GM23338 (cell line): ENCODE measurements around the gene KRAS. TPM values are rescaled to one million over a fixed set of nuclear protein-coding genes. Genes with fewer than 3 reads are reported as not detected.

Experiments
- ATAC-seq: fragments of 200-7000 bp; cut with Tn5 transposase; 3 replicates; pipeline ENCODE4 v1.9.1; 2020
- DNase-seq: peaks from one replicate; pipeline ENCODE4 v3.0.0-alpha.2; 2015; ENCODE audit warnings: low spot score
- H2AFZ ChIP-seq: fragments of 200-600 bp; sonication (generic); 2 replicates; pipeline ENCODE4 v1.8.0; 2016; ENCODE audit warnings: antibody characterized with exemption, mild to moderate bottlenecking, moderate library complexity
- H3F3A ChIP-seq: fragments of 200-600 bp; sonication (generic); replicated peaks from 2 replicates; pipeline ENCODE4 v1.8.0; 2017; ENCODE audit warnings: antibody characterized with exemption, mixed run types, low read depth
- H3K27ac ChIP-seq: fragments of 200-600 bp; sonication (generic); 2 replicates; pipeline ENCODE4 v1.6.1; 2016; ENCODE audit warnings: low read depth
- H3K27me3 ChIP-seq: fragments of 200-600 bp; sonication (generic); 2 replicates; pipeline ENCODE4 v1.8.0; 2016; ENCODE audit warnings: mild to moderate bottlenecking, mixed run types, moderate library complexity; ENCODE audit not compliant: insufficient read depth
- H3K36me3 ChIP-seq: fragments of 200-600 bp; sonication (generic); 2 replicates; pipeline ENCODE4 v1.8.0; 2016; ENCODE audit warnings: mild to moderate bottlenecking; ENCODE audit not compliant: insufficient read depth
- H3K4me1 ChIP-seq: fragments of 200-600 bp; sonication (generic); 2 replicates; pipeline ENCODE4 v1.8.0; 2016; ENCODE audit warnings: mild to moderate bottlenecking, moderate library complexity; ENCODE audit not compliant: insufficient read depth
- H3K4me2 ChIP-seq: fragments of 200-600 bp; sonication (generic); 2 replicates; pipeline ENCODE4 v1.7.1; 2017; ENCODE audit warnings: mixed run types
- H3K4me3 ChIP-seq: fragments of 200-600 bp; sonication (generic); 2 replicates; pipeline ENCODE4 v1.6.1; 2016; ENCODE audit warnings: mixed run types
- H3K79me2 ChIP-seq: fragments of 200-600 bp; sonication (generic); replicated peaks from 2 replicates; pipeline ENCODE4 v1.8.0; 2017; ENCODE audit warnings: mild to moderate bottlenecking; ENCODE audit not compliant: insufficient read depth
- H3K9me2 ChIP-seq: fragments of 200-600 bp; sonication (generic); 2 replicates; pipeline ENCODE4 v1.8.0; 2017; ENCODE audit not compliant: insufficient read depth
- H4K20me1 ChIP-seq: fragments of 200-600 bp; sonication (generic); replicated peaks from 2 replicates; pipeline ENCODE4 v1.8.0; 2017; ENCODE audit warnings: mild to moderate bottlenecking; ENCODE audit not compliant: insufficient read depth
- H3K27ac Mint-ChIP-seq: 2 replicates; pipeline ENCODE4 v1.8.0; 2020; ENCODE audit warnings: inconsistent platforms, mild to moderate bottlenecking, moderate library complexity, mixed read lengths
- H3K27me3 Mint-ChIP-seq: 3 replicates; pipeline ENCODE4 v1.8.0; 2022; ENCODE audit warnings: low read depth, mild to moderate bottlenecking, moderate library complexity, mixed read lengths, inconsistent platforms; ENCODE audit not compliant: insufficient read depth, poor library complexity
- H3K36me3 Mint-ChIP-seq: 3 replicates; pipeline ENCODE4 v1.8.0; 2021; ENCODE audit warnings: low read depth, mild to moderate bottlenecking, inconsistent platforms, moderate library complexity, mixed read lengths
- H3K4me1 Mint-ChIP-seq: 3 replicates; pipeline ENCODE4 v1.8.0; 2020; ENCODE audit warnings: mild to moderate bottlenecking, inconsistent platforms, mixed read lengths
- H3K4me3 Mint-ChIP-seq: 3 replicates; pipeline ENCODE4 v1.8.0; 2021; ENCODE audit warnings: moderate library complexity, mild to moderate bottlenecking, inconsistent platforms, mixed read lengths
- H3K9me3 Mint-ChIP-seq: 3 replicates; pipeline ENCODE4 v1.8.0; 2020; ENCODE audit warnings: moderate library complexity, mild to moderate bottlenecking, inconsistent platforms, mixed read lengths
- CREB1 ChIP-seq: fragments of 250-450 bp; sonication (Bioruptor Pico); IDR thresholded peaks from 2 replicates; pipeline ENCODE4 v1.5.0; 2020; ENCODE audit warnings: low read depth, mild to moderate bottlenecking, moderate library complexity
- CTCF ChIP-seq, 2 experiments: fragments of 200-600 bp in 1 of 2; sonication (generic) in 1 of 2; conservative IDR thresholded peaks; 2 replicates each; pipeline versions ENCODE4 v1.5.1 to v1.6.1; 2016 to 2017; ENCODE audit warnings: antibody characterized with exemption in 2 of 2, low read depth in 2 of 2, mild to moderate bottlenecking in 2 of 2, moderate library complexity in 1 of 2
- ETS1 ChIP-seq: IDR thresholded peaks from 2 replicates; pipeline ENCODE4 v1.6.1; 2016; ENCODE audit warnings: antibody characterized with exemption
- EZH2 ChIP-seq: fragments of 200-600 bp; sonication (generic); IDR thresholded peaks from one replicate; pipeline ENCODE4 v1.8.0; 2017; ENCODE audit warnings: antibody characterized with exemption, mild to moderate bottlenecking, low read depth; ENCODE audit not compliant: unreplicated experiment
- EZH2phosphoT487 ChIP-seq: fragments of 200-600 bp; sonication (generic); IDR thresholded peaks from one replicate; pipeline ENCODE4 v1.8.1; 2018; ENCODE audit warnings: antibody characterized with exemption; ENCODE audit not compliant: unreplicated experiment
- JUNB ChIP-seq: IDR thresholded peaks from one replicate; pipeline ENCODE4 v1.6.1; 2016; ENCODE audit warnings: antibody characterized with exemption; ENCODE audit not compliant: unreplicated experiment
- POLR2AphosphoS5 ChIP-seq: IDR thresholded peaks from 2 replicates; pipeline ENCODE4 v1.6.1; 2016; ENCODE audit warnings: antibody characterized with exemption, low read depth
- REST ChIP-seq: IDR thresholded peaks from one replicate; pipeline ENCODE4 v1.6.1; 2018; ENCODE audit warnings: antibody characterized with exemption; ENCODE audit not compliant: unreplicated experiment
- STAT1 ChIP-seq: IDR thresholded peaks from one replicate; pipeline ENCODE4 v1.6.1; 2016; ENCODE audit warnings: antibody characterized with exemption; ENCODE audit not compliant: unreplicated experiment
- ZNF114 ChIP-seq: fragments of 250-450 bp; sonication (Bioruptor Pico); IDR thresholded peaks from 2 replicates; pipeline ENCODE4 v1.5.0; 2020; ENCODE audit warnings: mild to moderate bottlenecking, moderate library complexity
- ZNF331 ChIP-seq: fragments of 250-450 bp; sonication (Bioruptor Pico); IDR thresholded peaks from 2 replicates; pipeline ENCODE4 v1.5.0; 2020; ENCODE audit warnings: low read depth, mild to moderate bottlenecking, moderate library complexity
- polyA plus RNA-seq: library from polyadenylated mRNA; unstranded; fragments of >200 nt; fragmentation: Nextera tagmentation; extraction: Ambion mirVana; gene quantifications from 2 replicates; pipeline ENCODE4 v1.2.1, GENCODE V29; 2016
- total RNA-seq: library from RNA; depleted of rRNA; stranded (reverse); fragments of >200 nt; shearing (Covaris generic); gene quantifications from 2 replicates; pipeline ENCODE4 v1.2.3, GENCODE V29; 2014

KRAS gene
- total and polyA plus RNA-seq, 2 experiments from 2014 or later = 54.7 to 131 TPM

DNA sequence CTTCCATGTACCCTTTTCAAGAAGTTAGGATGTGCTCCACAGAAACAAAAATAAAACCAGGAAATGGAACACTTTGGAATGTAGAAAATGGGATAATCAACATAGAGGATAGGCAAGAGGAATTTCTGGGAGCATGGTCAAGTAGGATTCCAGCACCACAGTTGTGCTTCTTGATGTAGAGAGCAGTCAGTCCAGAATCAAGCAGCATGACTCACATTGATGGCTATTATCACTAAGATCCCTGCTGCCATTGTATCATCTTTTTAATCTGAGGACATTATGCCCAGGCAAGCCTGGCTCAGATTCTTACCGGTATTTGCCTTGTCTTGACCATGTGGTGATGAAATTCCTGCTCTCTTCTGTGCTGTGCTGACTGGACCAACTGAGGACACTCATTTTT is 50.0 kb downstream of the KRAS start:
- Mint-ChIP-seq H3K4me3 (no peak overlapping the region), H3K27ac (no peak overlapping the region), H3K36me3 (no peaks in the 10 kb centered on the region), H3K9me3 (no peaks in the 10 kb centered on the region), H3K27me3 (peaks cover 2% of the 10 kb centered on the region), H3K4me1 (peaks cover 4% of the 10 kb centered on the region; the same call in 2 of the 3 replicates)
- Histone ChIP-seq H3K27ac (no peak overlapping the region), H3K4me1 (0 out of 2 replicates have a peak, but pooled peaks cover 5% of the 10 kb centered on the region), H3K36me3 (no peaks in the 10 kb centered on the region), H4K20me1 (peaks cover 6% of the 10 kb centered on the region), H2AFZ (no peak overlapping the region), H3K27me3 (no peaks in the 10 kb centered on the region), H3K4me2 (no peak overlapping the region), H3K4me3 (no peak overlapping the region), H3K9me2 (no peaks in the 10 kb centered on the region), H3K79me2 (no peaks in the 10 kb centered on the region), H3F3A (no peaks in the 10 kb centered on the region)
- ATAC-seq (no peak), DNase-seq (no peak)
- TF ChIP-seq REST = no peak
- TF ChIP-seq CREB1 (CRISPR knock-in tag) = no peak
- TF ChIP-seq ZNF114 (CRISPR knock-in tag) = no peak
- no peak for TF ChIP-seq POLR2AphosphoS5
- TF ChIP-seq CTCF (conservative IDR thresholded peaks at IDR 0.05; ENCODE audit: low read depth in 2 of 2) = no peak
- TF ChIP-seq ETS1 = no peak
- no peak for TF ChIP-seq EZH2phosphoT487
- TF ChIP-seq JUNB = no peak
- TF ChIP-seq ZNF331 (CRISPR knock-in tag) = no peak
- no peak for TF ChIP-seq EZH2
- TF ChIP-seq STAT1 = no peak
